Mucosa of rectum (tissue), 2 donors: ENCODE measurements around the gene SKI.

Source experiments
- H3K27ac ChIP-seq, 2 donors: one replicate each; pipeline ENCODE4 v1.7.0; 2013; ENCODE audit warnings: inconsistent platforms in 2 of 2, low read depth in 2 of 2, low read length in 2 of 2
- H3K27me3 ChIP-seq, 2 donors: one replicate each; pipeline ENCODE4 v1.7.0; 2013; ENCODE audit warnings: low read length in 2 of 2; ENCODE audit not compliant: control insufficient read depth in 2 of 2, insufficient read depth in 2 of 2
- H3K36me3 ChIP-seq, 2 donors: one replicate each; pipeline ENCODE4 v1.7.0; 2013; ENCODE audit warnings: low read length in 2 of 2; ENCODE audit not compliant: control insufficient read depth in 2 of 2, insufficient read depth in 2 of 2
- H3K4me1 ChIP-seq, 2 donors: one replicate each; pipeline ENCODE4 v1.7.0; 2013; ENCODE audit warnings: low read length in 2 of 2, mild to moderate bottlenecking in 1 of 2; ENCODE audit not compliant: control insufficient read depth in 2 of 2, insufficient read depth in 2 of 2
- H3K4me3 ChIP-seq, 2 donors: one replicate each; pipeline ENCODE4 v1.7.0; 2013; ENCODE audit warnings: low read length in 2 of 2
- H3K9ac ChIP-seq, 2 donors: one replicate each; pipeline ENCODE4 v1.7.0; 2013; ENCODE audit warnings: low read length in 2 of 2, low read depth in 1 of 2, mild to moderate bottlenecking in 1 of 2
- H3K9me3 ChIP-seq, 2 donors: one replicate each; pipeline ENCODE4 v1.7.0; 2013; ENCODE audit warnings: low read length in 2 of 2; ENCODE audit not compliant: control insufficient read depth in 2 of 2
- donor health status: healthy.
- donor health status: Normal muscosa, but diverticular disease.

The SKI gene

DNA sequence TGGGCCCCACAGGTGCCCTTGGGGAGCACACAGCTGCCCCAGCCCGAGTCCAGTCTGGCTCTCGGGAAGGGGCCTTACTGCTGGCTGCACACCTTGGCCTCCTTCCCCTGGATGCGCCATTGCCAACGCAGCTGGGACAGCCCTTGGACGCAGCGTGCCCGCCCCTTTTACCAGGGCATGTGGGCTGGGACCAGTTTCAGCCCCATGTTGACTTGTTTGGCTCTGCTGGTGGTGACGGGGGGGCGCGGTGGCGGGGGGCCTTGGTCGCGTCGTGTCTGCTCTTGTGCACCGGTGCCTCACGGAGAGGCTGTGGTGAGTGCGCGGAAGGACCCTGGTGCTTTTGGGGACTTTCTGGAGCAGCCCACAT, 19.6 kb downstream of the SKI start:
- Histone ChIP-seq H3K4me1 (peaks cover 37 to 41% of the 10 kb centered on the region in 2 donors), H3K9ac (no peak overlapping the region), H3K27ac (no peak overlapping the region), H3K4me3 (no peak overlapping the region), H3K36me3 (peaks cover 2 to 5% of the 10 kb centered on the region in 2 donors), H3K9me3 (no peaks in the 10 kb centered on the region), H3K27me3 (no peaks in the 10 kb centered on the region)

DNA sequence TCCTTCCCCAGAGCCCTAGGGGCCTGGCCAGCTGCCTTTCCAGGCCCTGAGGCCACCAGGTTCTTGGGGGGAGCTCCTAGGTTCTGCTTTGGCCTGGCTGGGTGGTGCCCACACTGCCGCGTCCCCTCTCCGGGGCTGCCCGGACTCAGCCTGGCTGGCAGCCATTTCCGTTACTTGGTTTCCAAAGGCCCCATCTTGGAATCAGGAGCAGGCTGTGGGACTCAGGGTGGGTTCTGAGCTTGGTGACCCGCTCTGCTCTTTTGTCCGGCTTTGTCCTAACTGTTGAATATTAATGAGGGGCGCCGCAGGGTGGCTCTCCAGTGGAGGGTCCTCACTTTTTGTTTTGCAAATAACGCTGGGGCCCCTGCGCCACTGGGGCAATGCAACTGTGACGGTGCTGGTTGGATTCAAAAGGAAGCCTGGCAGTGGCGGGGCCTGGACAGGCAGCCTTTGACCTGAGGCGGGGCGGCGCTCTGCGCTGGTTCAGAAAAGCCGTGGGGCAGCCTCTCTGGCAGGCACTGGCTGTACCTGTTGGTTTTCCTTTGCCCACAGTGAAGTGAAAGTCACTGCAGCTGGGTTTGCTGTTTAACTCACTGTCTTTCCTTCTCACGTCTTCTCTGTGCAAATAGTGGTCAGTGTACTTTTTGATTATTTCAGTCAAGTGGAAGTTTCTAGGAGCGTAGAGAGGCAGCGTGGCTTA, 20.2 kb downstream of the SKI start:
- H3K9me3 ChIP-seq, result no peaks in the 10 kb centered on the region
- H3K4me1 ChIP-seq, result peaks cover 37 to 38% of the 10 kb centered on the region in 2 donors
- peak overlapping the region; percentile 27 to 52 for H3K9ac ChIP-seq
- peaks cover 0 to 5% of the 10 kb centered on the region in 2 donors for H3K36me3 ChIP-seq
- no peak overlapping the region for H3K4me3 ChIP-seq
- H3K27me3 ChIP-seq, result no peaks in the 10 kb centered on the region
- H3K27ac ChIP-seq, result peak overlapping the region; percentile 64 to 74

- Histone ChIP-seq H3K9me3 (no peaks in the 10 kb centered on the region), H3K27me3 (no peaks in the 10 kb centered on the region), H3K9ac (peak overlapping the region; percentile 6 to 52), H3K27ac (peak overlapping the region; percentile 64 to 74), H3K36me3 (peaks cover 0 to 3% of the 10 kb centered on the region in 2 donors), H3K4me3 (no peak overlapping the region), H3K4me1 (peaks cover 35 to 37% of the 10 kb centered on the region in 2 donors)
Measured at GRCh38 chr1:2248854-2249558, 20.9 kb downstream of the SKI start.

DNA sequence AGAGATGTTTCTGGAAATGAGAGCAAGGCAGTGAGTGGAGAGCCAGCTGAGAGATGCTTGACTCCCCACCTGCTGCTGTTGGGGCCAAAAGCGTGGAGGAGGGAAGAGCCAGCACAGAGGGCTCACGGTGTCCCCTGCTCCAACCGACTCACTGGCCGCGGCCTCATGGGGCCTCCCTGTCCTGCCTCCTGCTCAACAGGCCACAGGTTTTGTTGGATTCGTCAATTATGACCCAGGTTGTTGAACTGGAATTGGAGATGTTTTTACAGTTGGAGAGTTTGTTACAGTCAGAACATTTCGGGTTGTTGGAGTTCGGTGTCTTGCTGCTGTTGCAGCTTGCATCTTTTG, 21.4 kb downstream of the SKI start:
- Histone ChIP-seq H3K4me3 (no peak overlapping the region), H3K4me1 (peaks cover 35 to 37% of the 10 kb centered on the region in 2 donors), H3K9me3 (no peaks in the 10 kb centered on the region), H3K27me3 (no peaks in the 10 kb centered on the region), H3K36me3 (peaks cover 0 to 3% of the 10 kb centered on the region in 2 donors), H3K27ac (no peak overlapping the region), H3K9ac (no peak overlapping the region)

DNA sequence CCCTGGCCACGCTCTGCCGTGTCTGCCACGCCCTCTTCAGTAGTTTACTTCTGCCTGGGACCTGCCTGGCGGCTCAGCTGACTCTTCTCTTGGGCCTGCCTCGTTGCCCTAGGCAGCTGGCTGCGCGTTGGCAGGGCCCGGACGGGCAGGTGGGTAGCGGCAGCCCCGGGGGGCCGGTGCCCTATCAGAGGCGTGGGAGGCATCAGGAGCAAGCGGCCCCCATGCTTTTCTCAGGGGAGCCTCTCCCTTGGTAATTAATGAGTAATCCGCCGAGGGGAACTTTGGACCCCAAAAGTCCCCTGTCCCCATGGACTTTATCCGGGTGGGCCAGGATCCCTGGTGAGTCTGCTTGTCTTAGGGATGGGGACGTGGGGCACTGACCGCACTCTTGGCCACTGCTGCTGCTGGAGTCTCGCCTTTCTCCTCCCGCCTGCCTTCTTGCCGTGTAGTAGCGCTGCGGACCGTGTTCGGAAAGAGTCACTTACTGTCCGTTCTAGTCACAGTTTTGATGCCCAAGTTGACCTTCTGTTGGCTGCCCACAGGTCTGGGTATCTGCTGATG, 22.7 kb downstream of the SKI start:
- no peak overlapping the region for H3K27ac ChIP-seq
- no peak overlapping the region for H3K9ac ChIP-seq
- peaks cover 0 to 3% of the 10 kb centered on the region in 2 donors for H3K9me3 ChIP-seq
- H3K27me3 ChIP-seq, result no peaks in the 10 kb centered on the region
- H3K4me3 ChIP-seq, result peak overlapping the region in 1 of 2 donors; percentile 5
- peaks cover 0 to 3% of the 10 kb centered on the region in 2 donors for H3K36me3 ChIP-seq
- peaks cover 40 to 43% of the 10 kb centered on the region in 2 donors for H3K4me1 ChIP-seq

DNA sequence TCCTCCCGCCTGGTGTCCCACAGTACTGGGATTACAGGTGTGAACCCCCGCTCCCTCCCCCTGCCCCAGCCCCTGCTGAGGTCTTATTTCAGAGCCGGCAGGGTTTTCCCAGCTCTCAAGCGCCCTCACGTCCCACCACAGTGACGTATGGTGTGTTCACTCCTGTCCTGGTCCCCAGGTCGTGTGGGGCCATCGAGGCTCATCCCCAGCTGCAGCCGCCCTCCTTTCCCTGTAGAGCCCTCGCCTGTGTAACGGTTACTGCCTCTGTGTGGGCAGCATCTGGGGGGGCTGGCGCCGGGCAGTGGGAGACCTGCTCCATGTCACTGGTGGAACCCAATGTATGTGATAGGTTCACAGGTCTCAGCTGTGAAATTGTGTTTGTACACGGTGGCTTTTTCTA, 23.2 kb downstream of the SKI start:
- H3K4me3 ChIP-seq, result no peak overlapping the region
- no peak overlapping the region for H3K27ac ChIP-seq
- no peak overlapping the region for H3K9ac ChIP-seq

GRCh38 chr1:2251786-2252185, 23.7 kb downstream of the SKI start:
- Histone ChIP-seq H3K36me3 (peaks cover 0 to 3% of the 10 kb centered on the region in 2 donors), H3K27me3 (no peaks in the 10 kb centered on the region), H3K4me3 (no peak overlapping the region), H3K9me3 (peaks cover 0 to 6% of the 10 kb centered on the region in 2 donors), H3K27ac (no peak overlapping the region), H3K4me1 (peaks cover 38 to 43% of the 10 kb centered on the region in 2 donors), H3K9ac (no peak overlapping the region)

More for the DNA sequence above, 23.2 kb downstream of the SKI start:
- peaks cover 0 to 3% of the 10 kb centered on the region in 2 donors for H3K36me3 ChIP-seq
- peaks cover 0 to 6% of the 10 kb centered on the region in 2 donors for H3K9me3 ChIP-seq
- peaks cover 40 to 43% of the 10 kb centered on the region in 2 donors for H3K4me1 ChIP-seq
- H3K27me3 ChIP-seq, result no peaks in the 10 kb centered on the region

- Histone ChIP-seq H3K9ac (no peak overlapping the region), H3K4me1 (peaks cover 37 to 42% of the 10 kb centered on the region in 2 donors), H3K9me3 (peaks cover 0 to 6% of the 10 kb centered on the region in 2 donors), H3K4me3 (no peak overlapping the region), H3K27me3 (no peaks in the 10 kb centered on the region), H3K36me3 (peaks cover 0 to 3% of the 10 kb centered on the region in 2 donors), H3K27ac (no peak overlapping the region)
Measured at GRCh38 chr1:2252423-2252822, 24.3 kb downstream of the SKI start.

GRCh38 chr1:2253036-2253796, 25.1 kb downstream of the SKI start:
- H3K4me3 ChIP-seq, result no peak overlapping the region
- peaks cover 29 to 36% of the 10 kb centered on the region in 2 donors for H3K4me1 ChIP-seq
- peaks cover 0 to 3% of the 10 kb centered on the region in 2 donors for H3K36me3 ChIP-seq
- H3K9me3 ChIP-seq, result peaks cover 0 to 6% of the 10 kb centered on the region in 2 donors
- H3K9ac ChIP-seq, result no peak overlapping the region
- no peaks in the 10 kb centered on the region for H3K27me3 ChIP-seq
- H3K27ac ChIP-seq, result no peak overlapping the region
